GM19467 (cell line): ENCODE measurements around the gene PRKCB.
"Not testable (repeated sequence)": the region's sequence is repeated elsewhere in the genome, so short reads cannot be mapped to it uniquely, and the experiment has no call there.

Source experiments
- ATAC-seq: cut with Tn5 transposase; IDR thresholded peaks from one replicate; pipeline ENCODE4 v1.9.1; 2021; ENCODE audit warnings: mild to moderate bottlenecking, moderate library complexity; ENCODE audit not compliant: unreplicated experiment

The PRKCB gene

DNA sequence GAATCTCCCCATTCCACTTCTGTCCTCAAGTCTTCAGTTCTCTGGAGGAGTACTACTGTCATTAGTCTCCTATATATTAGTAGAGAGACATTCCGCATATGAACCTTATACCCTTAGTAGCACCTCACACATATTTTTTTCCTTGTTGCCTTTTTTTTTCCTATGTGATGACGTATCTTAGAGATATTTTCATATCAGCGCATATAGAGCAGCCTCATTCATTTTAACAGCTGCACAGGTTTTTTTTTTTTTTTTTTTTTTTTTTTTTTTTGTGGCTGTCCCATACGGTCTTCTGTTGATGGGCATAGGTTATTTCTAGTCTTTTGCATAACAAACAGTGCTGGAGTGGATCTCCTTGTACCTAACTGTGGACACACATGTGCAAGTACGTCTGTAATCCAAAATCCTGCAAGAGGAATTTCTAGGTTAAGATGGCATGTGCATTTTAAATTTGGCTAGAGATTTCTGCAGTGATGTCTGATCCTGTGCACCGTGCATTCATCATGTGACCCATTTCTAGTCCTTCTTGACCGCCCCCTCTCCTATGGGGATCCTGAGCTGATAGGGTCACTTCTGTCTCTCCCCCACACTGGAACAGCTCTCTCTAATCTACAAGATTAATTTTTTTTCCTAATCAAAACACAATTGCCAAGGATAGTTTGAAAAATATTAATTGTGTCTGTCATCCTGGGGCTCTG, 64.8 kb downstream of the PRKCB start:
- no peak for ATAC-seq

DNA sequence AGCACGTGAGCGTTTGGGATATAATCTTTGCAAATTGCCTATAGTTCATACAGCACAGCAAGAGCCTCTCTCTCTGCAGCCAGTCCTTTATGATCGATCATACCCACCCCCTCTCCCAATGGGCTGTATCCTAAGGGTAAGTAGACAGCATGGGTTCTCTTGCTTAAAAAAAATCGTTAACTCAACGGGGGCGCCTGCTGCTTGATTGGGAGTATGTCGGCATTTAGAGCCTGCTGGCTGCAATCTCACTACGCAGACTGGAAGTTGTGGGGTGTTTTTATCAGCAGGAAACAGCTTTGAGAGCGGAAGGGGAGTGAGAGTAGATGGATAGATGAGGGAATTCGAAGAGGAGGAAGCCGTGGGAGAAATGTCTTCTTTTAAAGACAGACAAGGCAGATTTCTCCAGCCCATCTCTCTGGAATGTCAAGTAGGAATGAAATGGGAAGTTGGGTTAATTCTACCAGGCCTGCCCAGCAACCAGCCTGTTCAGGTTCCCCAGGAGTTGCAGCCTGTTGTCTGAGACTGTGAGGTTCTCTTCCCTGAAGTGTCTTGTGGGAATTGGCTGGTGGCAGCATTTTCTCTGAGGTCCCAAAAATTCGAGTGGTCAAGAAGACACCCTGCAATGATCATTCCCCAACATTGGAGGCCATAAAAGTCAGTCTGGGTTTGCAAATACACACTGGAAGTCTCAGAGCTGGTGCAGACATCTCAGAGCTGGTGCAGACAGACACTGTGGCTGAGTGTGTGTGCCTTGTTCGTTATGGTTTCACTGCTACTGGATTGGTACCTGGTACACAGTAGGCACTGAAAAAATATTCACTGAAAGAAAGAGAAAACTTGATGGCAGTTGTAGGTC, 65.6 kb downstream of the PRKCB start:
- ATAC-seq: no peak

GRCh38 chr16:23902034-23902747, 66.4 kb downstream of the PRKCB start:
- ATAC-seq: no peak

DNA sequence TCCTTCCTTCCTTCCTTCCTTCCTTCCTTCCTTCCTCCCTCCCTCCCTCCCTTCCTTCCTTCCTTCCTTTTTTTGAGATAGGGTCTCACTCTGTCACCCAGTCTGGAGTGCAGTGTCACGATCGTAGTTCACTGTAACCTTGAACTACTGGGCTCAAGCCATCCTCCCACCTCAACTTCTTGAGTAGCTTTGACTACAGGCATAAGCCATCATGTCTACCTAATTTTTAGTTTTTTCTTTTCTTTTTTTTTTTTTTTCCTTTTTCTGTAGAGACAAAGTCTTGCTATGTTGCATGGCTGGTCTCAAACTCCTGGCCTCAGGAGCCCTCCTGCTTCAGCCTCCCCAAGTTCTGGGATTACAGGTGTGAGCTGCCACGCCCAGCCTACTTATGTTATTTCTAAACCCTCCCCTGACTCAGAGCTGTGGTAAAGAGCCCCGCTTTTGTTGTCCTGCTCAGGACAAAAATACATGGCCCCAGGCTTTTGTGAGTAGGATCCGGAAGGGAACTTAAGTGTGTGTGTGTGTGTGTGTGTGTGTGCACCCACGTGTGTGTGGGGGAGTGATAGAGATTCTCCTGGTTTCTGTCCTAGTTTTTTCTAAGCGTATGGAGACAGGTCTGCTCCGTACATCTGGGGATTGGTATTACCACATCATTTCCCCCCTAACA, 67.1 kb downstream of the PRKCB start:
- ATAC-seq: no peak

DNA sequence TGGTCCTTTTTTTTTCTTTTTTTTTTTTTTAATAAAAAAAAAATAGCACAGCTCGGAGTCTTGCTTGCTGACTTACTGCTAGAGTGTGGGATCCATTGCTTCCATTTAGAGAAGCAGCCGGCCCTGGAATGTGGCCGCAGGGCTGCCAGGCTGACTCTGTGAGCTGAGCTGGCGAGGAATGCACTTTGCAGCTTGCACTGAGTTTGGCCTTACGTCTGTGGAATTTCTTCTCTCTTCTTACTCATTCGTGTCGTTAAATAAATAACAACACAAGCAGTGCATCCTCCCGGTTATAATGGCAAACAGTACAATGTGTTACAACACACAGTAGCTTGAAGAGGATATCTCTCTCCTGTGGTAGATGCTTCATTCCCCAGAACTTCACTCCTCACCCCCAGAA, 69.2 kb downstream of the PRKCB start:
- no peak for ATAC-seq

- no peak for ATAC-seq
Measured at GRCh38 chr16:23907457-23907902, 71.7 kb downstream of the PRKCB start.

GRCh38 chr16:23907903-23908302, 72.1 kb downstream of the PRKCB start:
- ATAC-seq: no peak

DNA sequence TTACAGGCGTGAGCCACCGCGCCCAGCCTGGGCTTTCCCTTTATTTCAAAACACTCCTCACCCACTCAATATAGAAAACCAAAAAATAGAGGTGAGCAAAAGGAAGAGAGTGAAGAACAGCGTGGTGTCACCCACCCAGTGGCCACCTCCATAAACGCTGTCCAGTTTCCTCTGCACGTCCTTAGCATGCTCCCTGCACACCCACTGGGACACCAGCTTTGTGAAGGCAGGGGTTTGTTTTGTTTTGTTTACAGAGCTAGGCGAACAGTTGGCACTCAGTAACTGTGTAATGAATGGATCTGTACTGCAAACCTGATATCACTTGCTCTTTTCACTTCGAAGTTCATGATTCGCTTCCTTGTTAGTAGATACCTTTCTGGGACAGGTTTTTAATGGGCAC, 73.0 kb downstream of the PRKCB start:
- ATAC-seq: no peak

DNA sequence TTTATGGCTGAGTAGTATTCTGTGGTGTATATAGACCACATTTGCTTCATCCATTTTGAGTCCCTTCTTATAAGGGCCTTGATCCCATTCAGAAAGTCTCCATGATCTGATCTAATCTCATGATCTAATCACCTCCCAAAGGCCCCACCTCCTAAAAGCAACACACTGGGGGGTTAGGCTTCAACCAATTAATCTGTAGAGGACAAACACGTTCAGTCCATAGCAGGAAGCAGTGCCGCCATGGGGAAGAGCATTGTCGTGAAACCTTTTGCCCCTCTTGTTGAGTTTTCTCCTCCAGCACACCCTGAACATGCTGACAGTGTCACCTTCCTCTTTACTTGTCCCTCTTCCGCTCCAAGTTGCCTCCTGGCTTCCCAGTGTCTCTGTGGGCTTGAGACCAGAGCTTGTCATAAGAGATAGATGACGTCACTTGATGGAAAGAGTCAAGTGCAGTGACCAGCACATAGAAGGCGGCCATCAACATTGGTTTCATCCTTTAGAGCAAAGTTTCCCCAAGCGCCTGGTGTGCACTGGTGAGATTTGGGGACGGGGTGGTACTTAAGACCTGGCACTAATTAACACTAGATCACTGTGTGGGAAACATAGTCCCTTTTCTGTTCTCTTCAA, 74.1 kb downstream of the PRKCB start:
- ATAC-seq: no peak

DNA sequence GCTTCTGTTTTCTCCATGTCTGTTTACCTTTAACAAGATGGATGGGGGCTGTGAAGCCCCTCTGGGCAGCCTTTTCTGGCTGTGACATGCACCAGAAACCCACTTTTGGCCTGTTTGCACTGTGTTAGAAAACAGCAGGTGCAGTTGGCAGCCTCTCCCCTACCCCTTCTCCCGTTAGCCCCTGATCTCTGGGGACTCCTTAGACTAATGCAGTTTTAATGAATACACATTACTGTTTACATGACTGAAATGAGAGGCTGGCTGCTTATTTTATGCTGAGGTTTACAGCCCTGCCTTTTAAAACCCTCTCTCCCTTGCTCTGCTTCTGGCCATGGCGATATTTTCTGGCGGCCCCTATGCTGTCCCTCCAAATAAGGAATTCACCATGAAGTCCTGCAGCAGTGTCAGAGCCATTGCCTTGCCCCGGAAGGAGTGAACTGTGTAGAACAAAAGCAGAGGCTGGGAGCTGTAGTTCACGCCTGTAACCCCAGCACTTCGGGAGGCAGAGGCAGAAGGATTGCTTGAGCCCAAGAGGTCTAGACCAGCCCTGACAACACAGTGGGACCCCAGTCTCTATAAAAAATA, 79.3 kb downstream of the PRKCB start:
- ATAC-seq: no peak

DNA sequence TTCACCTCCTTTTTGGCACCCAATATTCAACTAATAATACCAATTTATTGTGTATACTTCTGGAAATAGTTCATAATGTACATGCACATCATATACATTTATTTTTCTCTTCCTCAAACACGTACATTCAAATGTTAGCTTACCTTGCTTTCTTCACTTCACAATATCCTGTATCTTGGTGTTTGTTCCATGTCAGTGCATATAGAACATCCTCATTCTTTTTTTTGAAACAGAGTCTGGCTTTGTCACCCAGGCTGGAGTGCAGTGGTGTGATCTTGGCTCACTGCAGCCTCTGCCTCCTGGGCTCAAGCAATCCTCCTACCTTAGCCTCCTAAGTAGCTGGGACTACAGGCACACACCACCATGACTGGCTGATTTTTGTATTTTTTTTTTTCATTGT, 80.8 kb downstream of the PRKCB start:
- not testable (repeated sequence) for ATAC-seq

- ATAC-seq: no peak
Measured at GRCh38 chr16:23917621-23918020, 81.8 kb downstream of the PRKCB start.

DNA sequence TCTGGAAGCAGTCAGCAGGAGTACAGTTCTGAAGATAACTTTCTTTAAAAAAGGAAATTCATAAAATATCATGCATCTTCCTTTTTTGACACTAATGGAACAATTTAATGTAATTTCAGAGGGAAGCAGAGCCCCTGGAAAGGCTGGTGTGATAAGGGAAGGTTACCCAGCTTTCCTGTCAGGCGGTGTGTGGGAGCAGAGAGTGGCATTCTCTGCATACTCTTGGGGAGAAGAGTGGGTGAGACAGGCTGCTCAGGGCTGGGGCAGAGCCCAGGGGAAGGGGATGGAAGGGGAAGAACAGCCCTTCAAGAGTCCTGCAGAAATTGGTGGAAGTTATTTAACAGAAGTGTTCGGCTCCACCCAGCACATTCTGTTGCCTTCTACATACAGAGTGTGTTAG, 84.7 kb downstream of the PRKCB start:
- ATAC-seq: no peak

- ATAC-seq: no peak
Measured at GRCh38 chr16:23920899-23921298, 85.1 kb downstream of the PRKCB start.

- no peak for ATAC-seq
Measured at GRCh38 chr16:23922406-23922805, 86.6 kb downstream of the PRKCB start.

DNA sequence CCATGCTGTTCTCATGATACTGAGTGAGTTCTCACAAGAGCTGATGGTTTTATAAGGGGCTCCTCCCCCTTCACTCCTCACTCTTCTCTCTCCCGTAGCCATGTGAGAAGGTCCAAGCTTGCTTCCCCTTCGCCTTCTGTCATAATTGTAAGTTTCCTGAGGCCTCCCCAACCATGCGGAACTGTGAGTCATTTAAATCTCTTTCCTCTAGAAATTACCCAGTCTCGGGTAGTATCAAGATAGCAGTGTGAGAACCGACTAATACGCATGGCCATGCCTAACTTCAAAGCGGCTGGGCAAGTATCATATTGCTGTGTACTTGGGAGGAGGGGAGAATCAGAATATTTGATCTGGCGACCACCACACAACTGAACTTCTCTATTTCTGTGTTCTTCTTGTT, 88.3 kb downstream of the PRKCB start:
- no peak for ATAC-seq

DNA sequence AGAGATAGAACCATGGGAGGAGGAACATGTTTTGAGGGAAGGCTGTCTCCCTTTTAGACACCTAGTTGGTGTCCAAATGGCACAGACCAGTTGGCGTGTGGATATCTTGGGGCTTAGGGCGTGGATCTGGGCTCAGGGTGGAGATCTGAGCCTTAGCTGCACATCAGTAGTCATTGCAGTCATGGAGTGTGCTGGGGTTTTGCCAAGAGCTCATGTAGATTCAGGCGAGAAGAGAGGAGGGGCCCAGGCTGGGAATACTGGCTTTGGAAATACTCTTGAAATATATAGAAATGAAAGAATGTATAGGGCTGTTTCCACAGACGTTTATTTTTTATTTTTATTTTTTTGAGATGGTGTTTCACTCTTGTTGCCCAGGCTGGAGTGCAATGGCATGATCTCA, 92.0 kb downstream of the PRKCB start:
- ATAC-seq: no peak

GRCh38 chr16:23929237-23929636, 93.5 kb downstream of the PRKCB start:
- ATAC-seq: no peak

GRCh38 chr16:23929856-23930255, 94.1 kb downstream of the PRKCB start:
- no peak for ATAC-seq

DNA sequence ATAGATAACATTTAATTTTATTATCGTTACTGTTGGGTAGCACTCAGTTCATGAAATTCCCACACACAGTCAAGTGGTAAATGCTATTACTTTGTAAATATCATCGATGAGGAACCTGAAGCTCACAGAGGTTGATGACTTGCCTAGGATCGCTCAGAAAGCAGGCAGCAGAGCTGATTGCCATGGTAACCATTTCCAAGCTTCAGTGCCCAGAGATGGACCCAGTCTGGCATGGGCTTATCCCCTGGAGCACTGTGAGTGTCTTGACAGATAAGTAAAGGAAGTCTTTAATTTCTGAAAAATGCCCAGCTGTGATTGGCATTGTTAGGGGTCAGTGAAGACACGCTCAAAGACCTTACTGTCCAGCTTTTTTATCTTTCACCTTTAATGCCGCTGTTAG, 95.0 kb downstream of the PRKCB start:
- no peak for ATAC-seq
